Measurements from ENCODE around the gene THSD4. TPM values are rescaled to one million over a fixed set of nuclear protein-coding genes. Genes with fewer than 3 reads are reported as not detected.
"Not testable (repeated sequence)": the region's sequence is repeated elsewhere in the genome, so short reads cannot be mapped to it uniquely, and the experiment has no call there.

The THSD4 gene
- total RNA-seq, 1 experiment from 2014 or later: 36.3 TPM

GRCh38 chr15:71259866-71260265 is 144.6 kb downstream of the THSD4 start:
- no peak for TF ChIP-seq CTCF (IDR thresholded peaks at IDR 0.05; ENCODE audit: unreplicated experiment)
- Mint-ChIP-seq H3K27ac (ENCODE audit: low read depth, unreplicated experiment) (no peak overlapping the region), H3K4me1 (ENCODE audit: insufficient read depth, unreplicated experiment) (no peaks in the 10 kb centered on the region), H3K9me3 (ENCODE audit: unreplicated experiment) (no peaks in the 10 kb centered on the region), H3K27me3 (ENCODE audit: insufficient read depth, unreplicated experiment) (no peaks in the 10 kb centered on the region), H3K4me3 (ENCODE audit: unreplicated experiment) (no peak overlapping the region), H3K36me3 (ENCODE audit: insufficient read depth, unreplicated experiment) (peaks cover 4% of the 10 kb centered on the region)
- intact Hi-C loops (cut with micrococcal nuclease): no loop called here
- no peak for DNase-seq (ENCODE audit: unreplicated experiment)
- BruUV-seq (replicated peaks): no TSS peak
- ChIA-PET POLR2A (interaction anchor here (0.8 kb wide), 1 partner anchor 36 kb away, joined by 3 read pairs; no protein-coding TSS in a partner anchor), CTCF (interaction anchor here (0.9 kb wide), 1 partner anchor 40 kb away, joined by 4 read pairs; no protein-coding TSS in a partner anchor)

GRCh38 chr15:71261418-71261817 is 146.1 kb downstream of the THSD4 start:
- no peak overlapping the region for H3K4me3 Mint-ChIP-seq (ENCODE audit: unreplicated experiment)
- intact Hi-C loops (cut with micrococcal nuclease): no loop called here
- no TSS peak for BruUV-seq (replicated peaks)
- no peak overlapping the region for H3K27ac Mint-ChIP-seq (ENCODE audit: low read depth, unreplicated experiment)
- ChIA-PET POLR2A (no interaction called here), CTCF (no interaction called here)
- H3K4me1 Mint-ChIP-seq (ENCODE audit: insufficient read depth, unreplicated experiment): no peaks in the 10 kb centered on the region
- no peak for DNase-seq (ENCODE audit: unreplicated experiment)
- H3K9me3 Mint-ChIP-seq (ENCODE audit: unreplicated experiment): no peaks in the 10 kb centered on the region
- no peaks in the 10 kb centered on the region for H3K36me3 Mint-ChIP-seq (ENCODE audit: insufficient read depth, unreplicated experiment)
- H3K27me3 Mint-ChIP-seq (ENCODE audit: insufficient read depth, unreplicated experiment): no peaks in the 10 kb centered on the region
- no peak for TF ChIP-seq CTCF (IDR thresholded peaks at IDR 0.05; ENCODE audit: unreplicated experiment)

GRCh38 chr15:71261909-71262308 is 146.6 kb downstream of the THSD4 start:
- no peak for DNase-seq (ENCODE audit: unreplicated experiment)
- intact Hi-C loops (cut with micrococcal nuclease): no loop called here
- H3K27me3 Mint-ChIP-seq (ENCODE audit: insufficient read depth, unreplicated experiment): no peaks in the 10 kb centered on the region

GRCh38 chr15:71262599-71262998 is 147.3 kb downstream of the THSD4 start:
- H3K27ac Mint-ChIP-seq (ENCODE audit: low read depth, unreplicated experiment): no peak overlapping the region
- H3K27me3 Mint-ChIP-seq (ENCODE audit: insufficient read depth, unreplicated experiment): no peaks in the 10 kb centered on the region
- BruUV-seq (replicated peaks): no TSS peak
- no peaks in the 10 kb centered on the region for H3K36me3 Mint-ChIP-seq (ENCODE audit: insufficient read depth, unreplicated experiment)
- ChIA-PET POLR2A (interaction anchor here (2.1 kb wide), 1 partner anchor 22 kb away, joined by 4 read pairs; no protein-coding TSS in a partner anchor), CTCF (no interaction called here)
- no peak for TF ChIP-seq CTCF (IDR thresholded peaks at IDR 0.05; ENCODE audit: unreplicated experiment)
- peaks cover 4% of the 10 kb centered on the region for H3K9me3 Mint-ChIP-seq (ENCODE audit: unreplicated experiment)
- no peaks in the 10 kb centered on the region for H3K4me1 Mint-ChIP-seq (ENCODE audit: insufficient read depth, unreplicated experiment)
- no peak for DNase-seq (ENCODE audit: unreplicated experiment)
- intact Hi-C loops (cut with micrococcal nuclease): no loop called here
- H3K4me3 Mint-ChIP-seq (ENCODE audit: unreplicated experiment): no peak overlapping the region

More at GRCh38 chr15:71261909-71262308, 146.6 kb downstream of the THSD4 start:
- Mint-ChIP-seq H3K36me3 (ENCODE audit: insufficient read depth, unreplicated experiment) (no peaks in the 10 kb centered on the region), H3K27ac (ENCODE audit: low read depth, unreplicated experiment) (no peak overlapping the region), H3K9me3 (ENCODE audit: unreplicated experiment) (no peaks in the 10 kb centered on the region), H3K4me3 (ENCODE audit: unreplicated experiment) (no peak overlapping the region), H3K4me1 (ENCODE audit: insufficient read depth, unreplicated experiment) (no peaks in the 10 kb centered on the region)
- ChIA-PET POLR2A (no interaction called here), CTCF (no interaction called here)
- BruUV-seq (replicated peaks): no TSS peak
- no peak for TF ChIP-seq CTCF (IDR thresholded peaks at IDR 0.05; ENCODE audit: unreplicated experiment)

GRCh38 chr15:71265606-71266005 is 150.3 kb downstream of the THSD4 start:
- intact Hi-C loops (cut with micrococcal nuclease); H3K27ac Mint-ChIP-seq (ENCODE audit: low read depth, unreplicated experiment); H3K27me3 Mint-ChIP-seq (ENCODE audit: insufficient read depth, unreplicated experiment); H3K36me3 Mint-ChIP-seq (ENCODE audit: insufficient read depth, unreplicated experiment); DNase-seq (ENCODE audit: unreplicated experiment); POLR2A ChIA-PET; H3K4me1 Mint-ChIP-seq (ENCODE audit: insufficient read depth, unreplicated experiment); H3K4me3 Mint-ChIP-seq (ENCODE audit: unreplicated experiment); CTCF ChIA-PET; BruUV-seq (replicated peaks): not testable (repeated sequence)
- H3K9me3 Mint-ChIP-seq (ENCODE audit: unreplicated experiment): peaks cover 14% of the 10 kb centered on the region

Data from MCF 10A (cell line).